Natural killer cell (primary cell): ENCODE measurements around the gene CDKL4. TPM values are rescaled to one million over a fixed set of nuclear protein-coding genes. Genes with fewer than 3 reads are reported as not detected.
"Not testable (repeated sequence)": the region's sequence is repeated elsewhere in the genome, so short reads cannot be mapped to it uniquely, and the experiment has no call there.

ENCODE experiments used
- ATAC-seq, 3 donors: fragments of 150-1000 bp in 2 of 3; fragments of 200-7000 bp in 1 of 3; cut with Tn5 transposase; 1 replicate in 1 of 3; 2 replicates in 2 of 3; pipeline ENCODE4 v1.10.0; 2021; ENCODE audit warnings: mild to moderate bottlenecking in 2 of 3, moderate library complexity in 2 of 3
- DNase-seq, 2 donors: peaks; one replicate each; pipeline versions ENCODE4 v3.0.0 to v3.0.0-alpha.2; 2013 to 2021; ENCODE audit warnings: mixed read lengths in 1 of 2
- H3K27ac ChIP-seq: one replicate; pipeline ENCODE4 v1.5.1; 2013; ENCODE audit warnings: mild to moderate bottlenecking, low read length
- H3K27me3 ChIP-seq: one replicate; pipeline ENCODE4 v1.6.1; 2013; ENCODE audit warnings: low read length; ENCODE audit not compliant: control insufficient read depth, insufficient read depth
- H3K36me3 ChIP-seq: one replicate; pipeline ENCODE4 v1.6.1; 2013; ENCODE audit warnings: low read length; ENCODE audit not compliant: control insufficient read depth, insufficient read depth
- H3K4me1 ChIP-seq: one replicate; pipeline ENCODE4 v1.6.1; 2013; ENCODE audit warnings: low read length; ENCODE audit not compliant: control insufficient read depth, insufficient read depth
- H3K4me3 ChIP-seq: one replicate; pipeline ENCODE4 v1.5.1; 2013; ENCODE audit warnings: low read length
- H3K9me3 ChIP-seq: one replicate; pipeline ENCODE4 v1.6.1; 2013; ENCODE audit warnings: low read length; ENCODE audit not compliant: control insufficient read depth, insufficient read depth
- H3K27ac Mint-ChIP-seq, 2 donors: one replicate each; pipeline ENCODE4 v1.8.0; 2022; ENCODE audit warnings: mild to moderate bottlenecking in 2 of 2, mixed read lengths in 2 of 2, moderate library complexity in 1 of 2
- H3K27me3 Mint-ChIP-seq, 2 donors: one replicate each; pipeline ENCODE4 v1.8.0; 2022; ENCODE audit warnings: low read depth in 2 of 2, mixed read lengths in 2 of 2
- H3K36me3 Mint-ChIP-seq: one replicate; pipeline ENCODE4 v1.8.0; 2022; ENCODE audit warnings: mixed read lengths
- H3K4me1 Mint-ChIP-seq, 2 donors: one replicate each; pipeline ENCODE4 v1.8.0; 2022; ENCODE audit warnings: mixed read lengths in 2 of 2
- H3K4me3 Mint-ChIP-seq: one replicate; pipeline ENCODE4 v1.8.0; 2022; ENCODE audit warnings: mild to moderate bottlenecking, moderate library complexity, mixed read lengths
- H3K9me3 Mint-ChIP-seq, 2 donors: one replicate each; pipeline ENCODE4 v1.8.0; 2022; ENCODE audit warnings: mixed read lengths in 2 of 2
- CTCF ChIP-seq: fragments of 200-600 bp; IDR thresholded peaks from one replicate; pipeline ENCODE4 v1.8.0; 2022; ENCODE audit warnings: antibody characterized with exemption
- WGBS: methylation state at CpG from one replicate; pipeline ENCODE4 v1.1.7; 2013; ENCODE audit warnings: missing lambda C conversion rate; ENCODE audit not compliant: insufficient coverage; 5-methylcytosine and 5-hydroxymethylcytosine counted together
- intact Hi-C: fragments of 100-400 bp; cut with micrococcal nuclease; formaldehyde crosslinking; loops from one replicate; pipeline ENCODE4 v1.14.2; 2022
- total RNA-seq, 4 donors: library from RNA; stranded (reverse); fragments of 120-200 nt in 1 of 4; gene quantifications; one replicate each; pipeline versions ENCODE4 v1.2.3 to v1.2.4, GENCODE V29; 2013 to 2022

CDKL4 gene
- total RNA-seq, 3 donors from 2014 or later (not counting 1 experiment from before 2014, with no cell fraction given), result not detected

DNA sequence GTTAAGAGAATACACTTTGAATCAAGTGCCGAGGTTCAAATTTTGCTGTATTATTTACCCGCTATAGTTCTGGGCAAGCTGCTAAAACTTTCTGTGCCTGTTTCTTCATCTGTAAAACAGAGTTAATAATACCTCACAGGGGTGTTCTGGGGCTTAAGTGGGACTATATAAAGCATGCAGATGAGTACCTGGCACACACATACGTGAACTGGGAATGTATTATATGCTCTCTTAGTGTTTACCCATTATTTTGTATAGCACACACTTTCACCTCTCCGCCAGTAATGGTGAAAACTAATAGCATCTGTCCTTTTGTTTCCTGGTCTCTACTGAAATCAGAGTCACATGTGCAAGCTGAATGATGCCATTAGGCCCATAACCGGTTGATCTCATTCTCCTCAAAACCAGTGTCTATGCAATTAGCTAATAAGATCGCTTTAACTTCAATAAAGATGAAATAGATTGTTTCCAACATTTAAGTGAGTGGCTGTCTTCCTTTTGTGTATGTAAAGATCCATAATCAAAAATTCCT, 3.8 kb upstream of the CDKL4 start:
- peaks cover 7% of the 10 kb centered on the region for H3K4me1 ChIP-seq
- H3K27ac ChIP-seq, result no peak overlapping the region
- DNase-seq (no peak), ATAC-seq (no peak)
- H3K27me3 ChIP-seq, result no peaks in the 10 kb centered on the region
- Mint-ChIP-seq H3K36me3 (no peaks in the 10 kb centered on the region), H3K27ac (no peak overlapping the region), H3K4me1 (peaks cover 14 to 19% of the 10 kb centered on the region in 2 donors), H3K27me3 (no peaks in the 10 kb centered on the region), H3K4me3 (no peak overlapping the region), H3K9me3 (no peaks in the 10 kb centered on the region)
- 95% methylated on average over 5 of the region's 6 CpGs for WGBS
- no peak overlapping the region for H3K4me3 ChIP-seq
- peaks cover 2% of the 10 kb centered on the region for H3K9me3 ChIP-seq
- peaks cover under 1% of the 10 kb centered on the region for H3K36me3 ChIP-seq
- TF ChIP-seq CTCF, result no peak
- intact Hi-C loops, result no loop called here

DNA sequence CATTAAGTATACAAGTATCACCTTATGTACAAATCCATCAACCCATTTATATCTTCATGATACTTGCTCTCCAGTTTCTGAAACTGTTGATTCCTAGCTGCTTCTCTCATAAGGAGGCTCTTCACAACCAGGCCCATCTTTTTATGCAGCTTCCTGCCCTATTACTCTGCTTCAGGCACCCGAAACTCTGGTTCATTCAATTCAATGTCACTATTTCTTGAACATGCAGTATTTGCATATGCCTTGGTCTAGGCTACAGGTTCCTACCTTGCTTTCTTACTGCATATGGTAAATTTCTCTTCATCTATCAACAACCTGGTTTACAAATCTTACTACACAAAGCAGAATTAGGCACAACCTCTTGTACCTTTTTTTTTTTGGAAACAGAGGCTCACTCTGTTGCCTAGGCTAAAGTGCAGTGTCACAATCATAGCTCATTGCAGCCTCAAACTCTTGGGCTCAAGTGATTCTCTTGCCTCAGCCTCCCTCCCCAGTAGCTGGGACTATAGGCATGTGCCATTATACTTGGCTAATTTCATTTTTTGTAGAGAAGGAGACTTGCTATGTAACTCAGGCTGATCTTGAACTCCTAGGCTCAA, 2.7 kb upstream of the CDKL4 start:
- intact Hi-C loops, result no loop called here
- DNase-seq (no peak), ATAC-seq (no peak)
- Histone ChIP-seq H3K9me3 (peaks cover 2% of the 10 kb centered on the region), H3K36me3 (no peaks in the 10 kb centered on the region), H3K27me3 (no peaks in the 10 kb centered on the region), H3K27ac (no peak overlapping the region), H3K4me3 (no peak overlapping the region), H3K4me1 (peaks cover 7% of the 10 kb centered on the region)
- H3K27ac Mint-ChIP-seq, result peak overlapping the region in 1 of 2 donors; percentile 1
- peak overlapping the region; percentile 0 for H3K4me3 Mint-ChIP-seq
- no peaks in the 10 kb centered on the region for H3K27me3 Mint-ChIP-seq
- 81% methylated on average over 1 of the region's 1 CpG for WGBS
- H3K36me3 Mint-ChIP-seq, result no peaks in the 10 kb centered on the region
- TF ChIP-seq CTCF, result no peak
- H3K9me3 Mint-ChIP-seq, result no peaks in the 10 kb centered on the region
- peaks cover 14 to 19% of the 10 kb centered on the region in 2 donors for H3K4me1 Mint-ChIP-seq

- H3K9me3 Mint-ChIP-seq, H3K9me3 ChIP-seq, H3K27me3 Mint-ChIP-seq, H3K36me3 ChIP-seq, H3K4me1 ChIP-seq, intact Hi-C loops, H3K27me3 ChIP-seq, H3K36me3 Mint-ChIP-seq: not testable (repeated sequence)
- peaks cover 14 to 19% of the 10 kb centered on the region in 2 donors for H3K4me1 Mint-ChIP-seq
- peak overlapping the region; percentile 70 to 84 for H3K27ac Mint-ChIP-seq
- H3K4me3 Mint-ChIP-seq, result peak overlapping the region; percentile 92
- ATAC-seq, result peak in 2 of 3 donors; percentile 43 to 66
- WGBS, result 55% methylated on average over 31 of the region's 31 CpGs
- peak overlapping the region; percentile 15 for H3K27ac ChIP-seq
- peak overlapping the region; percentile 33 for H3K4me3 ChIP-seq
- DNase-seq, result peak in 1 of 2 donors; percentile 59
Observed at GRCh38 chr2:39244963-39245625, 1.3 kb upstream of the CDKL4 start.

DNA sequence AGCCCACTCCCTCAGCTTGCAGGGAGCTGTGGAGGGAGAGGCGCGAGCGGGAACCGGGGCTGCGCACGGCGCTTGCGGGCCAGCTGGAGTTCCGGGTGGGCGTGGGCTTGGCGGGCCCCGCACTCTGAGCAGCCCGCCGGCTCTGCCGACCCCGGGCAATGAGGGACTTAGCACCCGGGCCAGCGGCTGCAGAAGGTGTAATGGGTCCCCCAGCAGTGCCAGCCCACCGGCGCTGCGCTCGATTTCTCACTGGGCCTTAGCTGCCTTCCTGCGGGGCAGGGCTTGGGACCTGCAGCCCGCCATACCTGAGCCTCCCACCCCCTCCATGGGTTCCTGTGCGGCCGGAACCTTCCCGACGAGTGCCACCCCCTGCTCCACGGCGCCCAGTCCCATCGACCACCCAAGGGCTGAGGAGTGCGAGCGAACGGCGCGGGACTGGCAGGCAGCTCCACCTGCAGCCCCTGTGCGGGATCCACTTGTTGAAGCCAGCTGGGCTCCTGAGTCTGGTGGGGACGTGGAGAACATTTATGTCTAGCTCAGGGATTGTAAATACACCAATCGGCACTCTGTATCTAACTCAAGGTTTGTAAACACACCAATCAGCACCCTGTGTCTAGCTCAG, 582 bp upstream of the CDKL4 start:
- H3K4me1 ChIP-seq, H3K27me3 ChIP-seq, H3K9me3 Mint-ChIP-seq, DNase-seq, ATAC-seq, H3K27ac ChIP-seq, H3K27me3 Mint-ChIP-seq, H3K9me3 ChIP-seq, H3K4me3 ChIP-seq, intact Hi-C loops, H3K36me3 ChIP-seq, H3K36me3 Mint-ChIP-seq: not testable (repeated sequence)
- 98% methylated on average over 38 of the region's 39 CpGs for WGBS
- Mint-ChIP-seq H3K4me1 (peaks cover 14 to 19% of the 10 kb centered on the region in 2 donors), H3K4me3 (peak overlapping the region; percentile 92), H3K27ac (peak overlapping the region; percentile 70 to 84)
